HG03457 (cell line): ENCODE data around the gene CLDN11.

Experiments used
- ATAC-seq: cut with Tn5 transposase; IDR thresholded peaks from one replicate; pipeline ENCODE4 v1.9.1; 2021; ENCODE audit warnings: moderate number of reproducible peaks; ENCODE audit not compliant: unreplicated experiment

Gene CLDN11

GRCh38 chr3:170470063-170471016 is 51.7 kb downstream of the CLDN11 start:
- ATAC-seq: no peak

DNA sequence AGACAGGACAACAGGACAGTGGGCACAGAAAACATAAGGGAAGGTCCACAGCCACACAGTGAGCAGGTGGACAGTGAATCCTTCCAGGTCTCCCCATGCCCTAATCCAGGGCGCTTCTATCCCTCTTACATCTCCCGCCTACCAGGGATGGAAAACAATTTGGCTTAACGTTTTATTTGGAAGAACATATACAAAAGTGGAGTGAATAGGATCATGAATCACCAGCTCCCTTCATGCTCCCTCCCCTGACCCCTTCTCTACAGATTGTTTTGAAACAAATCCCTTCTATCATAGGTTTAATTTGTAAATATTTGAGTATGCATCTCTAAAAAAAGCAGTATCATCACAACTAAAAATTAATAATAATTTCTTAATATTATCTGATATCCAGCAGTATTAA is 52.5 kb downstream of the CLDN11 start:
- ATAC-seq: no peak

GRCh38 chr3:170473358-170473757 is 54.7 kb downstream of the CLDN11 start:
- no peak for ATAC-seq

- no peak for ATAC-seq
Observed at GRCh38 chr3:170475092-170475685, 56.5 kb downstream of the CLDN11 start.

DNA sequence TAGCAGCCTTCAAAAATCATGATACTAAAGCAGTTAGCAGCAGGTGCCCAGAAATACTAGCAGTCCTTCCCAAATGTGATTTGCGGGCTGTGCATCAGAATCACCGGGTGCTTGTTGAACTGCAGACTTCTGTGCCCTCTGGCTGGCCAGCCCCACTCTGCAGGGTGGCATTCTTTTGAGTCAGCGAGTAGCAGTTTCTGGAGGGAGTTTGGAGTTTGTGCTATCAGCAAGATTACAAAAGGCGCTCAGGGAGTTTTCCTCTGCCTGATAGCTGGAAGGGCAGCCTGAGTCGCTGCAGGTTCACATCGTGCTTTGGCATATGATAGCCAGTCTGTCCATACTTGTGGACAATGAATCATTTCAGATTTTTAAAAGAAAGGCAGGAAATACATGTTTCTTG is 57.6 kb downstream of the CLDN11 start:
- ATAC-seq: no peak

GRCh38 chr3:170477395-170477794 is 58.7 kb downstream of the CLDN11 start:
- no peak for ATAC-seq

GRCh38 chr3:170480111-170480510 is 61.4 kb downstream of the CLDN11 start:
- no peak for ATAC-seq

DNA sequence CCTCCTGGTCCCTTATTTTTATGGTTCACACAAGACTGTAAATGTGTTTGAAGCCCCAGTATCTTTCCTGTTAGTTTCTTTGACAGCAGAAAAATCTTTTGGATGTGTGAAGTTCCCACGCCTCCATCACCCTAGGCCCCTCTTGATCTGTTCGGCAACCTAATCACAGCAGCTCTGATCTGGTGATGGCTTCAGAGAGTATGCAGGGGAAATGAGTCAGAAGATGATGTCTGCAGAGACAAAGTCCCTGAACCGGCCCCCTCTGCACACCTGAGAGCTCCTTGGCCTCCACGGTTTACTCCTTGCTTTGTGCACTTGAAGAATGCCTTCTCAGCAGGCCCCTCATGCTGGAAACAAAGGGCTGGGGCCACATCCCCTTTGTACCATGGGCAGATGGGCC is 63.5 kb downstream of the CLDN11 start:
- ATAC-seq: no peak

- no peak for ATAC-seq
Observed at GRCh38 chr3:170483485-170484262, 65.0 kb downstream of the CLDN11 start.
